CD4-positive, alpha-beta T cell treated with Interleukin-17A for 1 hour (primary cell): ENCODE data around the gene CRYGA.
"Not testable (repeated sequence)": the region's sequence is repeated elsewhere in the genome, so short reads cannot be mapped to it uniquely, and the experiment has no call there.

Experiments
- DNase-seq: peaks from one replicate; pipeline ENCODE4 v3.0.0-alpha.2; 2020

The CRYGA gene

DNA sequence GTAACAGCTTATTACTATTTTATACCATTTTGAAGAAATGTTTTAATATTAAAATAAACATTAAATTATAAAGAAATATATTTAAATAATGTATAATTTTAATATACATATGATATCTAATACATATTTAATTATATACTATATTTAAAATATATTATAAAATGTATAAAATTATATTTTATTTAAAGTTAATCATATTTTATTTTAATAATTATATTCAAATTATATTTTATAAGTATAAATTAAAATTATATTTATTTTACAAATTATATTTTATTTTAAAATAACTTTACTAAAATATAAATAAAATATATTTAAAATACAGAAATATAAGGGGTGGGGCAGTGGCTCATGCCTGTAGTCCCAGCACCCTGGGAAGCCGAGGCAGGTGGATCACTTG lies 41.1 kb downstream of the CRYGA start:
- DNase-seq: no peak

DNA sequence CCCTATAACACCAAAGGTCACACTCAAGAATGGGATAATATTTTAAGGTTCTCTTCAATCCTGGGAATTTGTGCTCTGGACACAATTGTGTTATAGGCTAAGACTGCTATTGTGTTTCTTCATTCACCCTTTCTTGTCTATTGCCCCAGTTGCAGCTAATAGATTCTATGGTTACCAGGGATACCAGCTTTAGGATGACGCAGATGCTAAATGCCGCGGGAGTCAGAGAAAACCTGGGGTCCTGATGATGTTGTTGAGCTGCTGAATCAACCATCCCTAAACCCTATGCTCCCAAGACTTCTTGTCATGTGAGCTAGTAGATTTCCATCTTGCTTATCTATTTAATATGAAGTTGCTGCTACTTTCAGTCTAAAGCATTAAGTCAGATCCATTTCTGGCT lies 44.5 kb downstream of the CRYGA start:
- no peak for DNase-seq

DNA sequence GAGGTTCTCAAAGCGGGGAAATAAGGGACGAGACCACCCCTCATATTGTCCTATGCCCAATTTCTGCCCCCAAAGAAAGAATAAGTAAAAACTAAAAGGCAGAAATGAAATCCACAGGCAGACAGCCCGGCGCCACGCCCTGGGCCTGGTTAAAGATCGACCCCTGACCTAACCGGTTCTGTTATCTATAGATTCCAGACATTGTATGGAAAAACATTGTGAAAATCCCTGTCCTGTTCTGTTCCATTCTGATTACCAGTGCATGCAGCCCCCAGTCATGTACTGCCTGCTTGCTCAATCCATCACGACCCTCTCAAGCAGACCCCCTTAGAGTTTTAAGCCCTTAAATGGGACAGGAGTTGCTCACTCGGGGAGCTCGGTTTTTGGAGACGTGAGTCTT lies 46.0 kb downstream of the CRYGA start:
- not testable (repeated sequence) for DNase-seq

DNA sequence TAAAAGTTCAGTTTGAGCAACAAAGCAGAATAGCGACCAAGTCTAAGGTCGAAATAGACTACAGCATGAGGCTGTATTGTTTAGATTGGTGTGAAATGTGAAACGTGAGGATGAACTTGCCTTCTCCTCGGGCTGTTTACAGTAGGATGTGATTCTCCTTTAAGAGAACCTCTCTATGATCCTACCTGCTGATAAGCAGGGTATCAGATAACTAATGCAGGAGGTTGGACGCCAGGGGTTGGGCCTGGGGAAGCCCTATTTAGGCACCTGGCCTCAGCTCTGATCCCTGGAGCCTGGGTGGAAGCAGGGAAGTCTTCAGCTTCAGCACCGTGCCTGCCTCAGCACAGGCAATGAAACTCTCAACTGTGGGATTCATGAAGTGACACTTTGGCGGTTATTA lies 50.4 kb downstream of the CRYGA start:
- no peak for DNase-seq

DNA sequence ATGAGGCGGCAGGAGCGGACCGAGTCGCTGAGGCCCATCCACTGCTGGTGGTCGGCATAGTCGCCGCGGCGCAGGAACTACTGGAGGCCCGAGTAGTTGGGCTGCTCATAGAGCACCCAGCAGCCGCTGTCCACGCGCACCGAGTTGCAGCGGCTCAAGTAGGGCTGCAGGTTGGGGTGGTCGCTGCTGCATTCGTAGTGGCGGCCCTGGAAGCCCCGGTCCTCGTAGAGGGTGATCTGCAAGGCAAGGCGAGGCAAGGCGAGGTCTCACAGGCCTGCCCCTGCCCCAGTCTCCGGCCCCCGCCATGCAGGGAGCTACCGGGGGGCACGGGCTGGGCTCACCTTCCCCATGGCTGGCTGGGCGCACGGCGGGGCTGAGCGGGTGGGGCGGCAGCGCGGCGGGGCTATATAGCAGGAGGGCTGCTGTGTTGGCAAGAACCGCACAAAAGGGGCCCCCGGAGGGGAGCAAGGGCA lies 51.1 kb downstream of the CRYGA start:
- DNase-seq: not testable (repeated sequence)
